Measurements from ENCODE around the gene BTN1A1.

DNA sequence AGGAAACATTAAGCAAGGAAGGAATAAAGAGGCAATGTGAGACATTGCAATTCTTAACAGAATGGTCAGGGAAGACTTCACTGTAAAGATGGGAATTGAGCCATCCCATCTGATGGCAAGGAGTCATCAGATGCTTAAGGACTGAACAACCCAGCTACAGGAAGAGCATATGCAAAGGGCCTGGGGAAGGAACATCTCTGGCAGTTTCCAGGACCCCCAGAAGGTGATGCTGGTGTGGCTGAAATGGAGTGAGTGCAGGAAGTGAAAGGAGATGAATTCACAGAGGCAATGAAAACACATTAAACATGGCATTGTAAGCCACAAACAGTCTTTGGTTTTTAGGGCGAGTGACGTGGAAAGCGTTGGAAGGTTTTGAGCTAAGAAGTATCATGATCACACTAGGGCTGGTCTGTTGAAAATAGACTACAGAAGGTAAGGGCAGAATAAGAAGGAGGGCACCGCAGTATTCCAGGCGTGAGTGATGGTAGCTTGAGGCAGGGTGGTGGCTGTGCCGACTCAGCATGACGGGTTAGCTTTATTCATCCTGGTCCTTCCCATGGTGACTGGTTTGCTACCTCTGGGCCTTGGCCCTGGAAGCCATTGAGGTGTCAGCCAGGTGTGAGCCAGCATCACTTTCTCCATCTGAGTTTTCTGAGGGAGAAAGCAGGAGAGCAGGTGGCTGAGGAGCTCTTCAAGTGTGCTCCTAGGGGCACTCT lies 35.5 kb upstream of the BTN1A1 start:
- TF ChIP-seq, protein P1, sequence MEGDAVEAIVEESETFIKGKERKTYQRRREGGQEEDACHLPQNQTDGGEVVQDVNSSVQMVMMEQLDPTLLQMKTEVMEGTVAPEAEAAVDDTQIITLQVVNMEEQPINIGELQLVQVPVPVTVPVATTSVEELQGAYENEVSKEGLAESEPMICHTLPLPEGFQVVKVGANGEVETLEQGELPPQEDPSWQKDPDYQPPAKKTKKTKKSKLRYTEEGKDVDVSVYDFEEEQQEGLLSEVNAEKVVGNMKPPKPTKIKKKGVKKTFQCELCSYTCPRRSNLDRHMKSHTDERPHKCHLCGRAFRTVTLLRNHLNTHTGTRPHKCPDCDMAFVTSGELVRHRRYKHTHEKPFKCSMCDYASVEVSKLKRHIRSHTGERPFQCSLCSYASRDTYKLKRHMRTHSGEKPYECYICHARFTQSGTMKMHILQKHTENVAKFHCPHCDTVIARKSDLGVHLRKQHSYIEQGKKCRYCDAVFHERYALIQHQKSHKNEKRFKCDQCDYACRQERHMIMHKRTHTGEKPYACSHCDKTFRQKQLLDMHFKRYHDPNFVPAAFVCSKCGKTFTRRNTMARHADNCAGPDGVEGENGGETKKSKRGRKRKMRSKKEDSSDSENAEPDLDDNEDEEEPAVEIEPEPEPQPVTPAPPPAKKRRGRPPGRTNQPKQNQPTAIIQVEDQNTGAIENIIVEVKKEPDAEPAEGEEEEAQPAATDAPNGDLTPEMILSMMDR (IDR thresholded peaks at IDR 0.05), result no peak
- TF ChIP-seq EP300 (IDR thresholded peaks at IDR 0.05) (no peak), POLR2AphosphoS5 (IDR thresholded peaks at IDR 0.05) (no peak), POLR2A (IDR thresholded peaks at IDR 0.05) (no peak)

Data from upper lobe of left lung (tissue), 4 donors.